CD4-positive, alpha-beta T cell treated with Interleukin-1 beta for 1 hour (primary cell): Measurements from ENCODE around the gene KRT25.

Experiments used
- DNase-seq, 2 donors: peaks; one replicate each; pipeline ENCODE4 v3.0.0-alpha.2; 2020 to 2022

KRT25 gene

GRCh38 chr17:40755231-40755630, at the start of gene KRT25:
TSS of gene KRT25 (minus strand) at chr17:40755331. CDS start at chr17:40755271, 60 bp downstream.
- DNase-seq, result no peak

GRCh38 chr17:40803617-40804082, 48.5 kb upstream of the KRT25 start:
- DNase-seq, result peak; percentile 70 to 75

- no peak for DNase-seq
Observed at GRCh38 chr17:40801157-40801556, 46.0 kb upstream of the KRT25 start.

- no peak for DNase-seq
Observed at GRCh38 chr17:40800381-40800780, 45.2 kb upstream of the KRT25 start.

- no peak for DNase-seq
Observed at GRCh38 chr17:40799859-40800258, 44.7 kb upstream of the KRT25 start, which contains the start of gene KRT28. TSS of gene KRT28 (minus strand) at chr17:40799959. CDS start at chr17:40799893, 66 bp downstream.

GRCh38 chr17:40796846-40797245, 41.7 kb upstream of the KRT25 start:
- DNase-seq, result no peak

GRCh38 chr17:40795019-40795667, 40.0 kb upstream of the KRT25 start:
- DNase-seq, result no peak

GRCh38 chr17:40794466-40794865, 39.3 kb upstream of the KRT25 start:
- no peak for DNase-seq

- no peak for DNase-seq
Observed at GRCh38 chr17:40793832-40794231, 38.7 kb upstream of the KRT25 start.

- no peak for DNase-seq
Observed at GRCh38 chr17:40791787-40792436, 36.8 kb upstream of the KRT25 start.

GRCh38 chr17:40791111-40791510, 36.0 kb upstream of the KRT25 start:
- DNase-seq, result no peak

GRCh38 chr17:40782450-40782849, 27.3 kb upstream of the KRT25 start, which contains the start of gene KRT27:
TSS of gene KRT27 (minus strand) at chr17:40782550. CDS start at chr17:40782493, 57 bp downstream.
- no peak for DNase-seq

GRCh38 chr17:40779181-40779909, 24.2 kb upstream of the KRT25 start:
- no peak for DNase-seq

- no peak for DNase-seq
Observed at GRCh38 chr17:40778461-40778860, 23.3 kb upstream of the KRT25 start.

- no peak for DNase-seq
Observed at GRCh38 chr17:40777971-40778370, 22.8 kb upstream of the KRT25 start.

GRCh38 chr17:40777459-40777858, 22.3 kb upstream of the KRT25 start:
- DNase-seq, result no peak

GRCh38 chr17:40775945-40776344, 20.8 kb upstream of the KRT25 start:
- no peak for DNase-seq

GRCh38 chr17:40772101-40772500, 17.0 kb upstream of the KRT25 start, which contains the start of gene KRT26:
TSS of gene KRT26 (minus strand) at chr17:40772201. CDS start at chr17:40772113, 88 bp downstream.
- DNase-seq, result no peak

GRCh38 chr17:40765657-40766056, 10.5 kb upstream of the KRT25 start:
- DNase-seq, result no peak

- DNase-seq, result no peak
Observed at GRCh38 chr17:40763752-40764151, 8.6 kb upstream of the KRT25 start.

- no peak for DNase-seq
Observed at GRCh38 chr17:40760105-40761016, 5.2 kb upstream of the KRT25 start.

GRCh38 chr17:40753804-40754203, 1.3 kb downstream of the KRT25 start:
- DNase-seq, result no peak
